Ascending aorta (tissue), 2 donors: ENCODE data around the gene SPATA19. TPM values are rescaled to one million over a fixed set of nuclear protein-coding genes. Genes with fewer than 3 reads are reported as not detected.

ENCODE experiments used
- DNase-seq, 2 donors: peaks; one replicate each; pipeline ENCODE4 v3.0.0-alpha.2; 2019; ENCODE audit warnings: low spot score in 2 of 2
- H3K27ac ChIP-seq, 2 donors: fragments of 200-600 bp; sonication (generic); one replicate each; pipeline ENCODE4 v1.5.1; 2016 to 2017; ENCODE audit warnings: mild to moderate bottlenecking in 1 of 2
- H3K27me3 ChIP-seq: fragments of 200-600 bp; sonication (generic); one replicate; pipeline ENCODE4 v1.5.1; 2017
- H3K36me3 ChIP-seq, 2 donors: fragments of 200-600 bp; sonication (generic); one replicate each; pipeline ENCODE4 v1.5.1; 2016
- H3K4me1 ChIP-seq, 2 donors: fragments of 200-600 bp; sonication (generic); one replicate each; pipeline ENCODE4 v1.5.1; 2016 to 2017; ENCODE audit warnings: mild to moderate bottlenecking in 1 of 2
- H3K4me3 ChIP-seq, 2 donors: fragments of 200-600 bp; sonication (generic); one replicate each; pipeline ENCODE4 v1.5.1; 2016 to 2017; ENCODE audit warnings: mild to moderate bottlenecking in 1 of 2
- H3K9me3 ChIP-seq, 2 donors: fragments of 200-600 bp; sonication (generic); one replicate each; pipeline ENCODE4 v1.5.1; 2016
- intact Hi-C: fragments of 100-400 bp; cut with DNase I; formaldehyde crosslinking; loops from one replicate; pipeline ENCODE4 v1.15.1; 2023
- total RNA-seq: library from RNA; depleted of rRNA; stranded (reverse); fragments of >200 nt; gene quantifications from one replicate; pipeline ENCODE4 v1.1.0, GENCODE V29; 2016
- TF ChIP-seq, protein P1 (sequence below), 3 experiments: fragments of 200-600 bp in 2 of 3; fragments of 450-650 bp in 1 of 3; sonication (generic) in 2 of 3; IDR thresholded peaks; one replicate each; pipeline ENCODE4 v1.5.1; 2016 to 2019; ENCODE audit warnings: antibody characterized with exemption in 3 of 3, mild to moderate bottlenecking in 1 of 3, moderate library complexity in 1 of 3

Gene SPATA19
- total RNA-seq, 1 donor from 2014 or later, result not detected

- no peak overlapping the region for H3K27ac ChIP-seq
- intact Hi-C loops, result no loop called here
- no peaks in the 10 kb centered on the region for H3K36me3 ChIP-seq
- no peaks in the 10 kb centered on the region for H3K27me3 ChIP-seq
- no peaks in the 10 kb centered on the region for H3K4me1 ChIP-seq
- H3K9me3 ChIP-seq, result no peaks in the 10 kb centered on the region
- no peak overlapping the region for H3K4me3 ChIP-seq
- TF ChIP-seq, protein P1, sequence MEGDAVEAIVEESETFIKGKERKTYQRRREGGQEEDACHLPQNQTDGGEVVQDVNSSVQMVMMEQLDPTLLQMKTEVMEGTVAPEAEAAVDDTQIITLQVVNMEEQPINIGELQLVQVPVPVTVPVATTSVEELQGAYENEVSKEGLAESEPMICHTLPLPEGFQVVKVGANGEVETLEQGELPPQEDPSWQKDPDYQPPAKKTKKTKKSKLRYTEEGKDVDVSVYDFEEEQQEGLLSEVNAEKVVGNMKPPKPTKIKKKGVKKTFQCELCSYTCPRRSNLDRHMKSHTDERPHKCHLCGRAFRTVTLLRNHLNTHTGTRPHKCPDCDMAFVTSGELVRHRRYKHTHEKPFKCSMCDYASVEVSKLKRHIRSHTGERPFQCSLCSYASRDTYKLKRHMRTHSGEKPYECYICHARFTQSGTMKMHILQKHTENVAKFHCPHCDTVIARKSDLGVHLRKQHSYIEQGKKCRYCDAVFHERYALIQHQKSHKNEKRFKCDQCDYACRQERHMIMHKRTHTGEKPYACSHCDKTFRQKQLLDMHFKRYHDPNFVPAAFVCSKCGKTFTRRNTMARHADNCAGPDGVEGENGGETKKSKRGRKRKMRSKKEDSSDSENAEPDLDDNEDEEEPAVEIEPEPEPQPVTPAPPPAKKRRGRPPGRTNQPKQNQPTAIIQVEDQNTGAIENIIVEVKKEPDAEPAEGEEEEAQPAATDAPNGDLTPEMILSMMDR (IDR thresholded peaks at IDR 0.05), result no peak
- no peak for DNase-seq
Observed at GRCh38 chr11:133808393-133809140, 36.7 kb downstream of the SPATA19 start.

- TF ChIP-seq, protein P1 (IDR thresholded peaks at IDR 0.05), result no peak
- no peaks in the 10 kb centered on the region for H3K36me3 ChIP-seq
- intact Hi-C loops, result no loop called here
Observed at GRCh38 chr11:133803026-133803425, 42.3 kb downstream of the SPATA19 start.

DNA sequence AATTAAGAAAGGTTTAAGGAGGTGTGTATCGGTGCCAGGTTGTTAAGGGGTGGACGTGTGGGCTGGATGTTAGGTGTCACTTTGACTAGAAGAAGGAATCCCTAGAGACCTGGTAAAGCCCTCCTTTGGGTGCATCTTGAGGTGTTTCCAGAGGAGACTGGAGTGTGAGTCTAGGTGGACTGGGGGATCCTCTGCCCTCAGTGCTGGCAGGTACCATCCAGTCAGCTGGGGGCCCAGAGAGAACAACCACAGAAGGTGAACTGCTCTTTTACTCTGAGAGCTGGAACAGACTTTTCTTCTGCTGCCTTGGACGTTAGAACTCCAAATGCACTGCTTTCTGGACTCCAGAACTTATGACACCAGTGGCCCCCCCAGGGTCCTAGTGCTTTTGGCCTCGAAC lies 44.0 kb downstream of the SPATA19 start:
- TF ChIP-seq, protein P1 (IDR thresholded peaks at IDR 0.05), result no peak
- DNase-seq, result no peak
- no peaks in the 10 kb centered on the region for H3K9me3 ChIP-seq
- H3K4me3 ChIP-seq, result no peak overlapping the region
- H3K36me3 ChIP-seq, result no peaks in the 10 kb centered on the region
- intact Hi-C loops, result no loop called here
- no peaks in the 10 kb centered on the region for H3K27me3 ChIP-seq
- no peaks in the 10 kb centered on the region for H3K4me1 ChIP-seq
- H3K27ac ChIP-seq, result no peak overlapping the region

More at GRCh38 chr11:133803026-133803425, 42.3 kb downstream of the SPATA19 start:
- Histone ChIP-seq H3K4me1 (no peaks in the 10 kb centered on the region), H3K9me3 (no peaks in the 10 kb centered on the region), H3K27ac (no peak overlapping the region), H3K27me3 (no peaks in the 10 kb centered on the region), H3K4me3 (no peak overlapping the region)
- no peak for DNase-seq

- DNase-seq, result no peak
- TF ChIP-seq, protein P1 (IDR thresholded peaks at IDR 0.05), result no peak
- Histone ChIP-seq H3K9me3 (no peaks in the 10 kb centered on the region), H3K36me3 (no peaks in the 10 kb centered on the region), H3K27ac (no peak overlapping the region), H3K4me1 (no peaks in the 10 kb centered on the region), H3K4me3 (no peak overlapping the region), H3K27me3 (no peaks in the 10 kb centered on the region)
- intact Hi-C loops, result no loop called here
Observed at GRCh38 chr11:133800666-133801065, 44.6 kb downstream of the SPATA19 start.

DNA sequence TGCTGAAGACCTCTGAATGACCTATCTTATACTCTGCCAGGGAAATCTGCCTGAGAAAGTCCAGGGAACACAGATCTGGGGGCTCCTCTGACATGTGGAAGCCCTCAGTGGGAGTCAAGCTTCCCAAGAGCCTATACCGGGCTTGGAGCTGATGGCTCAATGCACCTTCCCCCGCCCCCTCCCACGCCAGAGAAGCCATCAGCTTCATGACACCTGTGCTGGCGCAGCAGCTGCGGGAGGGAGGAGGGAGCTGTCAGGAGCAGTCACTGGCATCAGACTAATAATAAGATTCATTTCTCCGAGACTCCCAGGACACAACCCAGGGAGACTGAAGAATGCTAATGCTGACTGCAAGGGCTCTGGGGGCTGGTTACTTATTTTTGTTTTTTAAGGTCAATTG lies 47.8 kb downstream of the SPATA19 start:
- TF ChIP-seq, protein P1 (IDR thresholded peaks at IDR 0.05), result no peak
- H3K36me3 ChIP-seq, result no peaks in the 10 kb centered on the region
- H3K9me3 ChIP-seq, result no peaks in the 10 kb centered on the region
- no peak for DNase-seq
- intact Hi-C loops, result no loop called here
- H3K27me3 ChIP-seq, result no peaks in the 10 kb centered on the region
- H3K27ac ChIP-seq, result no peak overlapping the region
- no peaks in the 10 kb centered on the region for H3K4me1 ChIP-seq
- H3K4me3 ChIP-seq, result no peak overlapping the region
